Measurements from ENCODE around the gene USP17L19. TPM values are rescaled to one million over a fixed set of nuclear protein-coding genes. Genes with fewer than 3 reads are reported as not detected.
"Not testable (repeated sequence)": the region's sequence is repeated elsewhere in the genome, so short reads cannot be mapped to it uniquely, and the experiment has no call there.

The USP17L19 gene
- total and polyA plus RNA-seq, 11 donors: not detected

- H3K27me3 ChIP-seq; H3K9me3 ChIP-seq; ATAC-seq; H3K27ac ChIP-seq; H3K4me1 ChIP-seq; H3K36me3 ChIP-seq; intact Hi-C loops (cut with DNase I); DNase-seq; H3K4me3 ChIP-seq: not testable (repeated sequence)
- no CpG with 5 or more reads among the region's 15 CpGs for WGBS, 4 donors
Measured at GRCh38 chr4:9257824-9258223, 4.6 kb downstream of the USP17L19 start, which contains the start of gene USP17L20. TSS of gene USP17L20 (plus strand) at chr4:9258124. CDS start at chr4:9258124, 0 bp downstream.

DNA sequence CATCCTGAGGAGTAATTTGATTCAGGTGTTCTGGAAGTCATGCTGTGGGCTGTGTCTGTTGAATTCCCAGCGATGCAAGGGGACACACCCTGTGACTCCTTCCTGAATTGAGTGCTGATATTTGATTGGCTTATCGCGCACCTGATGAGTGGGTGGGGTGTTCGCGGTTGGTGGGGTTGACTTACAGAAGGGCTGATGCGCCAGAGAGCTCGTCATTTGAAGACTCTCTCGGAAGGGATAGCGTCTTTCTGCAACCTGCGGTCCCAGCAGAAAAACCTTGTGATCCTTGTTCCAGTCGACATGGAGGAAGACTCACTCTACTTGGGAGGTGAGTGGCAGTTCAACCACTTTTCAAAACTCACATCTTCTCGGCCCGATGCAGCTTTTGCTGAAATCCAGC is 9.4 kb downstream of the USP17L19 start, which contains the start of gene USP17L21:
Gene USP17L21 (plus strand): TSS at position 301 of the 400 bp plus-strand sequence. CDS start 0 bp downstream, at position 301.
- ATAC-seq; H3K9me3 ChIP-seq; H3K4me3 ChIP-seq; intact Hi-C loops (cut with DNase I); H3K27me3 ChIP-seq; H3K4me1 ChIP-seq; H3K27ac ChIP-seq; DNase-seq; H3K36me3 ChIP-seq: not testable (repeated sequence)
- WGBS, 4 donors: no CpG with 5 or more reads among the region's 13 CpGs

GRCh38 chr4:9267319-9267718 is 14.1 kb downstream of the USP17L19 start, which contains the start of gene USP17L22:
TSS of gene USP17L22 (plus strand) at chr4:9267619. CDS start at chr4:9267619, 0 bp downstream.
- intact Hi-C loops (cut with DNase I); ATAC-seq; H3K27ac ChIP-seq; H3K4me1 ChIP-seq; H3K4me3 ChIP-seq; H3K36me3 ChIP-seq; H3K27me3 ChIP-seq; DNase-seq; H3K9me3 ChIP-seq: not testable (repeated sequence)
- no CpG with 5 or more reads among the region's 15 CpGs for WGBS, 4 donors

- intact Hi-C loops (cut with DNase I); H3K27ac ChIP-seq; H3K36me3 ChIP-seq; H3K27me3 ChIP-seq; H3K9me3 ChIP-seq; ATAC-seq; H3K4me1 ChIP-seq; H3K4me3 ChIP-seq: not testable (repeated sequence)
- 82 to 85% (median 84%) methylated on average over 5 to 8 of the region's 10 CpGs for WGBS, 4 donors
- peak in 4 of 5 donors; percentile 6 to 73 (median 50) for DNase-seq
Measured at GRCh38 chr4:9271719-9272118, 18.5 kb downstream of the USP17L19 start.

Other genes starting within 250 kb of the USP17L19 start
- gene FAM90A26, start 83.0 kb upstream of the USP17L19 start, total RNA-seq: not detected
- not detected for gene FAM90A26, start 83.0 kb upstream of the USP17L19 start, polyA plus RNA-seq
- not detected for gene USP17L10, start 42.7 kb upstream of the USP17L19 start, total RNA-seq
- not detected for gene USP17L10, start 42.7 kb upstream of the USP17L19 start, polyA plus RNA-seq
- not detected for gene USP17L11, start 38.0 kb upstream of the USP17L19 start, total RNA-seq
- not detected for gene USP17L11, start 38.0 kb upstream of the USP17L19 start, polyA plus RNA-seq
- gene USP17L12, start 33.2 kb upstream of the USP17L19 start, total RNA-seq: not detected
- gene USP17L12, start 33.2 kb upstream of the USP17L19 start, polyA plus RNA-seq: not detected
- not detected for gene USP17L13, start 28.5 kb upstream of the USP17L19 start, total RNA-seq
- not detected for gene USP17L13, start 28.5 kb upstream of the USP17L19 start, polyA plus RNA-seq
- gene USP17L15, start 19.0 kb upstream of the USP17L19 start, total RNA-seq: not detected
- gene USP17L15, start 19.0 kb upstream of the USP17L19 start, polyA plus RNA-seq: not detected
- not detected for gene USP17L17, start 9.5 kb upstream of the USP17L19 start, total RNA-seq
- not detected for gene USP17L17, start 9.5 kb upstream of the USP17L19 start, polyA plus RNA-seq
- not detected for gene USP17L18, start 4.7 kb upstream of the USP17L19 start, total RNA-seq
- gene USP17L18, start 4.7 kb upstream of the USP17L19 start, polyA plus RNA-seq: not detected
- not detected for gene USP17L20, start 4.7 kb downstream of the USP17L19 start, total RNA-seq
- not detected for gene USP17L20, start 4.7 kb downstream of the USP17L19 start, polyA plus RNA-seq
- not detected for gene USP17L21, start 9.5 kb downstream of the USP17L19 start, total RNA-seq
- not detected for gene USP17L21, start 9.5 kb downstream of the USP17L19 start, polyA plus RNA-seq
- not detected for gene USP17L22, start 14.2 kb downstream of the USP17L19 start, total RNA-seq
- gene USP17L22, start 14.2 kb downstream of the USP17L19 start, polyA plus RNA-seq: not detected
- not detected for gene USP17L24, start 71.8 kb downstream of the USP17L19 start, total RNA-seq
- gene USP17L24, start 71.8 kb downstream of the USP17L19 start, polyA plus RNA-seq: not detected
- not detected for gene USP17L25, start 76.5 kb downstream of the USP17L19 start, total RNA-seq
- gene USP17L25, start 76.5 kb downstream of the USP17L19 start, polyA plus RNA-seq: not detected
- not detected for gene USP17L26, start 81.3 kb downstream of the USP17L19 start, total RNA-seq
- not detected for gene USP17L26, start 81.3 kb downstream of the USP17L19 start, polyA plus RNA-seq
- gene USP17L5, start 86.0 kb downstream of the USP17L19 start, total RNA-seq: not detected
- gene USP17L5, start 86.0 kb downstream of the USP17L19 start, polyA plus RNA-seq: not detected
- gene USP17L27, start 90.8 kb downstream of the USP17L19 start, total RNA-seq: not detected
- not detected for gene USP17L27, start 90.8 kb downstream of the USP17L19 start, polyA plus RNA-seq
- not detected for gene USP17L28, start 95.5 kb downstream of the USP17L19 start, total RNA-seq
- gene USP17L28, start 95.5 kb downstream of the USP17L19 start, polyA plus RNA-seq: not detected
- not detected for gene USP17L29, start 100.3 kb downstream of the USP17L19 start, total RNA-seq
- not detected for gene USP17L29, start 100.3 kb downstream of the USP17L19 start, polyA plus RNA-seq
- not detected for gene USP17L30, start 109.8 kb downstream of the USP17L19 start, total RNA-seq
- not detected for gene USP17L30, start 109.8 kb downstream of the USP17L19 start, polyA plus RNA-seq
- gene DEFB131A, start 191.0 kb downstream of the USP17L19 start, total RNA-seq: not detected
- gene DEFB131A, start 191.0 kb downstream of the USP17L19 start, polyA plus RNA-seq: not detected

All from heart left ventricle (tissue), 16 donors.